ENCODE data around the gene BNC1.
A peak's percentile ranks its signal among the peaks of the same experiment; 100 is the strongest.
"Not testable (repeated sequence)": the region's sequence is repeated elsewhere in the genome, so short reads cannot be mapped to it uniquely, and the experiment has no call there.

BNC1 gene

DNA sequence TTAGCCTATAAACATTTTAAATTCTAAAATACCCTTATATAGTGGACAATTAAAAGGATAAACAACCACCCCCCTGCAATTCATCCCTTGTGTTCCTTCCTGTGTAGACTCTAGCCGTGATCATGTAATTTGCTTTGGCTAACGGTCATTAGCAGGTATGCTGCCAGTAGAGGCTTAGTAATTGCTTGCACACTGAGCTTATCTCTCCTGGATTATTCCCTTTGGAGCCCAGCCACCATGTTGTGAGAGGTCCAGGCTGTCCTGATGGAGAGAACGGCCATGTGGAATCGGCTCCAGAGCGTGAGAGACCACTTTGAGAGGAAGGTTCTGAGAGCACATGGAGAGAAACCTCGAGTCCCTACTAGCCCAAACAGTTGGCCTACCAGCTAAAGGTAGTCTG is 11.0 kb upstream of the BNC1 start:
- no peak for DNase-seq
- intact Hi-C loops (cut with DNase I): no loop called here

DNA sequence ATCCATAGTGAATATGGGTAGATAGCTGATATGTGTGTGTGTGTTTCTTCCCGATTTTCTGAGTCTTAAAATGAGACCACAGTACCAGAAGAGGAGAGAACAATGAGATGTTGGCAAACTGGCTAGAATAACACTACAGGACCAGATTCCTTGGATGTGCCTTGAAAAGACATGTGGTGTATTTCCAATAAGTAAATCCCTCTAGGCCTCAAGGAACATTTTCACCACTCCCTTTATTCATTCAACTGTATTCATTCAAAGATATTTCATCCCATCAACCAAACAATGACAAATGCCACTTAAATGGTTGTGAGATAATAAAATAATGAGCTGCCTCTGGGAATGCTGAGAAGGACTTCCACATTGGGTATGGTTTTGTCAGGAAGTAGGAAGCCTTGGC is 8.7 kb upstream of the BNC1 start:
- intact Hi-C loops (cut with DNase I): no loop called here
- no peak for DNase-seq

DNA sequence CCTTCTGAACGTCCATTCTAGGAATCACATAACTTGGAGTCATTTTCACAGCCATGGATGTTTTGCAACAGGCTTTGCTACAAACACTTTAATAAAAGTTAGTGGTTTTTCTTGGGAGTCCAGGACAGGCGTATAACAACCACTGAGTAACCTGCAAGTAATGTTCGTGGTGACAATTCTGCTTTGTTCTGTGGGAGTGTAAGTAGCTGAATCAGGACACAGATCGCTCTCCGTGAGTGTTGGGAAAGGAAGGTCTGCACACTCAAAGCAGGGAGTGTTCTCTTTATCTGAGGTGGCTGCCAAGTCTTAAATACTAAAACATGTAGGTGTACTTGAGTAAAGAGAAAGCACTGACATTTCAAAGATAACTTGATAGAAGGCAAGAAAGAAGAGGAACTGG is 7.9 kb upstream of the BNC1 start:
- intact Hi-C loops (cut with DNase I): no loop called here
- DNase-seq: no peak

DNA sequence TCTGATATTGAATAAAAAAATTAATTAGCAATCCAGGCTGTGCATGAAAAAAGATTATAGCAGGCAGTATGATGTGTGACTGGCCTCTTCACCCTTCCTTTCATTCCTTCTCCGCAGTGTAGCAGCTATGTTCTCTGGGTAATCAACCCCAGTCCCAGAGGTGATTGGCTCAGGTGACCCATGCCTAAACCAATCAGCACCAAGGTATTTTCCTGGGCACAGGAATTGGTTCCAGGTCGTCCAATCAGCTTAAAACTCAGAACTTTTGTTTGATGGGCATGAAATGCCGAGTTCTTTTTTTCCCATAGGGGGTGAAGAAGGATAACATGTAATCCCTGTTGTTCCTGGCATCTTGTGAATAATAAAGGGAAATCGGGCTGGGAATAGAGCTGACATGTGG is 5.8 kb upstream of the BNC1 start:
- intact Hi-C loops (cut with DNase I): no loop called here
- no peak for DNase-seq

DNA sequence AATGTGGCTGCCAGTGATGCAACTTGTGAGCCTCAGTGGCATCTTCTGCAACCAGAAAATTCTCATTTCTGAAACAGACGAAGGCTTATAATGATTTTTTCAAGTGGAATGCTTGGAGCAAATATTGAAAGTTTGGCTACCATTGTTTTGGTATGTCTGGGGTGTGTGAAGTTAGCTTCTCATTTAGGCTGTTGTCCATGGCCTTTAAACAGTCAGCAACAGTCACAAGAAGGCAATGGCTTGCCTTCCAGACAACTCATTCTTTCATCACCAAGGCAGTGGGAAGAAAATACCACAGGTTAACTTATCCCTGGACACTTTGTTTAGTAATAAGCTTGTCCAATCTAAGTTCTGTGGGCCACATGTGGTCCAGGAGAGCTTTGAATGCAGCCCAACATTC is 4.7 kb upstream of the BNC1 start:
- intact Hi-C loops (cut with DNase I): no loop called here
- DNase-seq: no peak

DNA sequence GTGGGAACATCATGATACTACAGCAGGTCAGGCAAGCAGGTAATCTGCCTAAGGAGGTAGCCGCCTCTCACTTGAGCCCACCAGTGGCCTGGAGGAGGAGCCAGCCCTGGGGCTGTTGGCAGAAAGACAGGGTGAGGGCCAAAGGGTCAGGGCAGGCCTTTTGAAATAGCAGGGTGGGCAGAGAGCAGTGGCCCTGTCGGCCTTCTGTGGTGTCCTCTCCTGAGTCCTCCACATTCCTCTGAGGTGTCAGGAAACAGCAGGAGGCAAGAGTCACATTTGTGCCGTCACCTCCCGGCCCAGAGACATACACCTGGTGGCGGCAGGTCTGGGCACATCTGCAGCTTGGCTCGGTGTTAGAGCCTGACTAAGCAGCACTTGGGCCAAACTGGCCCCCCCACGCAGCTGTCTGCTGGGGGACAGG is 3.9 kb upstream of the BNC1 start:
- DNase-seq: no peak
- intact Hi-C loops (cut with DNase I): no loop called here

DNA sequence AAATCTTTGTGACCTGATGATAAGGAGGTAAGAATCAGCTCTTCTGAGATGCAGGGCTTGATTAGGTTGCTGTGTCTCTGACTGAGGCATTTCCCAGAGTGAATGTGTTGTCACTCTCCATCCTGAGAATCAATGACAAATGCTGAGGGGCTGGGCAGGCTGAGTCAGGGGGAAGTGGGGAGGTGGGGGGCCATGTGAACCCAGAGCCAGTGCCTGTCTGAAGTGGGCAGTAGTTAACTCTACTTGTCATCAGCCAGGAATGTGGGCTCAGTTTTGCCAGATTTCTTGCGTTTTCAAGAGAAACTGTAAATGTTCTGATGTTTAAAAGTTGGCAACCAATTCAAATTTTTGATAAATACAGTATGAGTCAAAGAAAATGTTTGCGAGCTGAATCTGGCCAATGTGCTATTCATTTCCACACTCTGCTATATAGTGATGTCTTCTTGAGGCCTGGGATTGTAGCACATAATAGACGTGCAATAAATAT is 3.1 kb upstream of the BNC1 start:
- DNase-seq: no peak
- intact Hi-C loops (cut with DNase I): no loop called here

DNA sequence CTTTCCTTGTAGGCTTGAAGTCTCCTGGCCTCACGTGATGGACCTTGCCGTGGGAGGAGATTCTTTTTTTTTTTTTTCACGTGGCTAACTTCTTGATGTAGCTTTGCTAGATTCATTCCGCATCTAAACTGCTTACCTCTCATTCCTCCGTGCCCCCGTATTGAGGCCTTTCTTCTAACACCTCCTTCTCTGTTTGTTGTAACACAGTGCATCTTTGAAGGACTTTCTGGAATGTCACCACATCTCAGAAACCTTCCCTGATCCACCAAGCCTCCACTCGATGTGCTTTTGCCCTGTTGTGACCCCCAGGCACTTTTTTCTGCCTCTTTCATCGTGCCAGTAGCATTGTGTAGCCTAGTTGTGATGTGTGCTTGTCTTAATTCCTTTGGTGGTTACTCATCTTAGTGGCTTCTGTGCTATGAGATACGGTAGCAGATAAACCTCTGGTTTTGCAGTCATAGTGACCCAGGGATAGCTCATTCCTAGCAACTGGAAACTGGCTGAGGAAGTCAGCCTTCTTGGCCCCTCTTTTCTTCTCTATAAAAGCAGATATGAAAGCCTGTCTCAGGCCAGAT is 1.6 kb upstream of the BNC1 start:
- intact Hi-C loops (cut with DNase I): no loop called here
- no peak for DNase-seq

DNA sequence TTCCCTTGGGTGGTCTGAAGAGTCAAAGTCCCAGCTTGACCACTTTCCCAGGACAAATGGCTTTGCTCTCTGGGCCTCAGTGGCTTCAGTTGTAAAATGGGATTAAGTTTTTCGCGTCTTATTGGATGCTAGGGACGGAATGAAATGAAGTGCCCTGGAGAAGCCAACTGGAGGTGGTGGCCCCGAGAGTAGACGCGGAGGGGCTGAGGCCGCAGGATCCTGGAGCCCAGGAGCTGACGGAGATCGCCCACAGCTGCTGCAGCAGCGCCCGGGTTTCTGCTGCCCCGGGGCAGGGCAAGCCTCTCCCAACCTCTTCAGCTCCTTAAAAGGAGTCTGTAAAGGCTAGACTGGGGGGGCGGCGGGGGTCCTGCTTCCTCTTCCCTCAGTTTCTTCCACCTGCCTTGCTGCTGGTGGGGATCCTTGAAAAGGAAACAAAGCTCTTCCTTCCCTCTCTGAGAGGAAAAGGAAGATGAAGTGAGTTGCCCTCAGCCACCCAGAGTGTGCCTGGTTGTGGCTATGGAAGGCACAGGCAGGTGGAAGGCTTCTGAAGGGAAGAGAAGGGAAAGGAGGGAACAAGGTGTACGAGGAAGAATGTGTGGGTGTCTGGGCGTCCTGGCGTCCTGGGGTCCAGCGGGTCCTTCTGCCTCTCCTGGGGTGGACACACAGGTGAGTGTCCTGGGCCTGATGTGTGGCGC is 967 bp upstream of the BNC1 start:
- no peak for DNase-seq
- intact Hi-C loops (cut with DNase I): no loop called here

DNA sequence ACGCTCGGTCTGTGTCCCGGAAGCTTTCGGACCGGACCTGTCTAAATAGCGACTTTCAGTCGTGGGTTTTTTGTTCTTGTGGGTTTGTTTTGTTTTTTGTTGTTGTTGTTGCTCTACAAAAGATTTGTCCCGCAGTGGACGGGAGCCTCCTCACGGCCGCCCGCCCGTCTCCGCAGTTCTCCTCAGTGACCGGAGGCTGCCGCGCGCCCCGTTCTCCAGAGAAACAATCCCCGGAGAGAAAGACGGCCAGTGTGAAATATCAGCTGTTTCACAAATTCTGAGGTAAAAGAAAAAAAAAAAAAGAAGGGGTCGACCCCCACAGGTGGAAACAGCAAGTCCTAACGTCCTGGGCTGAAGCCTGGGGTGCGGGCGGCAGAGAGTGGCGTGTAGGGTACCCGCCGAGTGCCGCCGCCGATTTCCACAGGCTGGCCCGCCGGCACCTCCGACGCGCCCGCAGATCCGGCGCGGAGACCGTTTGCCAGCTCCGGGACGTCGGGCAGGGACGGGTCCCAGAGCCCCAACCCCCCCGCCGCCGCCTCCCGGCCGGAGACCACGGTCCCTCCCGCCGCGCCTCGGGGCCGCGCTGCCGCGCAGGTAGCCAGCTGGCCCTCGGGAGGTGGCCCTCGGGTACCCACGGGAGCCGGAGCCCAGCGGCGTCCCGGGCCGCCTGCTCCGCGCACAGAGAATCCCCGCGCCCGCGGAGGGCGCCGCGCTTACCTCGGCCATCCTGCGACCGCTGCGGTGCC is 478 bp downstream of the BNC1 start:
- intact Hi-C loops (cut with DNase I): no loop called here
- DNase-seq: peak in 1 of 10 donors; percentile 71

DNA sequence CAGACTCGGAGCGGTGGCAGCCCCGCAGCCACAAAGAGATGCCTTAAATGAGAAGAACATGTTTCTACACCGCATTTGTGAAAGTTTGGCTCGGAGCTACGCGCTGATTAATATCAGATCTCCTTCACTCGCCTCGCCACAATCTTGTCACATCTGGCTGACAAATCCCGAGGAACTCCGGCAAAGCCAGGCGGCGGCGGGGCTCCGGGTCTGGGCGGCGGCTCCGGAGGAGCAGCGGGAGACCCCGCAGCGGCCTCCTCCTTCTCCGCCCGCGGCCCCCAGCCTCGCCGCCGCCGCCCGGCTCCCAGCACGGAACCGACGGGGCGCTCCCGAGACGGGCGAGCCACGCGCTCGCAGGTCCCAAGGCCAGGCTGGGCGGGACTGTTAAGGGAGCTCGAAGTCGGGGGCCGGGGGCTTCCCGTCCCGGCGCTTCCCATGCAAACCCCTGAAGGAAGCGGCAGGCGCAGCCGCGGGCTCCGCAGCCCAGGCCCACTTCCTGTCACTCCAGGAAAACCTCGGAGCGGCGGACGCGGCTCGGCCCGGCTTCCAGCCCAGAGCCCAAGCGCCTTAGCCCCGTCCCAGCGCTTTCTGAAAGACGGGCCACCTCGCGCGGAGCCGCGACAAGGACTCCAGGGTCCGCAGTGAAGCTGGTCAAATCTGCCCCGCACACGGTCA is 1.2 kb downstream of the BNC1 start:
- peak in 1 of 10 donors; percentile 61 for DNase-seq
- intact Hi-C loops (cut with DNase I): no loop called here

DNA sequence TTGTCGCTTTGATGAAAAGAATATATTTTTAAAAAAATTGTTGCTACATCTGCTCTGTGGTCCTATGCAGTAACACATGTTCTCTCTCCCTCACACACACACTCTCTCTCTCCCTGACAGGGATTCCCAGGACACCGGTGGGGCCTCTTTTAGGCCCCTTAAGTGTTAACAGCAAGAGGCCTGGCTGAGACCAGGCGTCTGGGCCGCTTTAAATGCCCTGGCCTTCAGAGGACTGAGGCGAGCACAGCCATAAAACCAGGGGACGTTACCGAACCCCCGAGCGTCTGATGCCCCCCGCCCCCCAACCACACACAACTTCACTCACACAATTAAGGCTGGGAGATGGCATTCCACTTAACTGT is 1.7 kb downstream of the BNC1 start:
- no peak for DNase-seq
- intact Hi-C loops (cut with DNase I): no loop called here

DNA sequence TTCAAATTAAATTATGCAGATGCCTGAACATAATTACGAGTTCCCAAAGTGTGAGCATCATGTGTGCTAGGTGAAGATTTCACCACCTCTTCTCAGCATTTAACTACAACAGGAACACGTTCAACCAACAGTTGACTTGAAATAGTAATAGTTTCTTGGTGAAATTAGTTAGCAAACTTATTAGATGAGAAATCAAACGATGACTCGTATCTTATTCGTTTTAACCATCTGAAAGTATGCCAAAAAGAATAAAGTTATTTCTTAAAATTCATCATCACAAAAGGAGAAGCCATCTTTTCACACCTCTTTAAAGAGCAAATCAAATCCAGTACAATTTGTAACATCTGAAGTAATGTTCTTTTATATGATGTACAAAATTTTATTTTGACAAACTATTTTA is 2.3 kb downstream of the BNC1 start:
- intact Hi-C loops (cut with DNase I): no loop called here
- no peak for DNase-seq

DNA sequence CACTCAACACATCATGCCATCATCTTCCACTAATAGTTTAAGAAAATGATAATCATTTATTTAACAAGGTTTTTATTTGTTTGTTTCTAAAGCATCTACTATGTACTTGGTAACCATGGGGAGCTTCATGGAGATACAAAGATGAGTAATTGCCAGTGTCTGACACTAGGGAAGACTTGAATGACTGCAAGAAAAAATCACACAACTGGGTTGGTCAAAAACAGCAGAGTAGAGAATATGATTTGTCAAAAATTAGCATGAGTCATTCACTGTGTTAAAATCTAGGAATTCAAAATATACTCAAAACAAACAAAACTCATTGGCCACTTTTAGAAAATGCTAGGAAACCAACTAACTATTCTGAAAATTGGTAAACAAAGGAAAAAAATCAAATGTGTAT is 6.3 kb downstream of the BNC1 start:
- intact Hi-C loops (cut with DNase I): no loop called here

DNA sequence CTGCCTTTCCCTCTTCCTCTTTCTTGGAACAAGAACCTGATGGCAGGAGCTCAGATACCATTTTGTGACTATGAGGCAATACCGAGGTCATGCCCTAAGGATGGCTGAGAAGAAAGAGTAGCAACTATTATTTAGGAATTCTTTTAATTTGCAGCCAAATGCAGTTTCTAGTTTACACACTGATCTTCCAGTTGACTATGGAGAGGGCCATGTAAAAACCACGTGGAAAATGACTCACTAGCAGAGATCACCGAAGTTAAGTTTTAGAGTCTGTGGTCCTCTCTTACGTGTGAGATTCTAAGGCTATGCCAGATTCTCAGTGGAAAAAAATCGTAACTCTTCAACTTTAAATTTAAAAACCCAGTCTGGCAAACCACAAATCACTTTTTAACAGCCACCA is 7.8 kb downstream of the BNC1 start:
- intact Hi-C loops (cut with DNase I): no loop called here

More for the DNA sequence above, 6.3 kb downstream of the BNC1 start:
- DNase-seq: no peak

DNA sequence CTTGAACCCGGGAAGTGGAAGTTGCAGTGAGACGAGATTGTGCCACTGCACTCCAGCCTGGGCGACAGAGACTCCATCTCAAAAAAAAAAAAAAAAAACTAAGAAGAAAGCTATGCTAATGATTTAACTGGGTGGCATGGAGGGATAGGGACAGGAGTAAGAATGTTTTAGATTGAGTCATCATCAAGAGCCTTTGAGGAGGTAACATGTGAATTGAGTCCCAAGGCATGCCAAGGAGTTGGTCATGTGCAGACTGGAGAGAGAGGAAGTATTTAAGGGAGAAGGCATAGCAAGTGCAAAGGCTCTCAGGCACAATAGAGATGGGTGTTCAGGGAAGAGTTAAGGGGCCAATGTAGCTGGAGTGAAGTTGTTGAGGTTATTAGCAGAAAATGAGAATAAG is 9.1 kb downstream of the BNC1 start:
- no peak for DNase-seq
- intact Hi-C loops (cut with DNase I): no loop called here

More for the DNA sequence above, 7.8 kb downstream of the BNC1 start:
- DNase-seq: no peak

DNA sequence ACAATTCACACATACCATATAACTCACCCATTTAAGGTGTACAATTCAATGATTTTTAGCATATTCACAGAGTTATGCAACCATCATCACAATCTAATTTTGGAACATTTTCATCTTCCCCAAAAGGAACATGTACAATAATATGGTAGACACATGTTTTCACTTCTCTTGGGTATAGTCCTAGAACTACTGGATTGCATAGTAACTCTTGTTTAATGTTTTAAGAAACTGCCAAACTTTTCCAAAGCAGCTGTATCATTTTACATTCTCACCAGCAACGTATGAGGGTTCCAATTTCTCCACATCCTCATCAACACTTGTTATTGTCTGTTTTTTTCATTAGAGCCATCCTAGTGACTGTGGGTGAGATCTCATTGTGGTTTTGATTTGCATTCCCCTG is 14.3 kb downstream of the BNC1 start:
- DNase-seq: no peak
- intact Hi-C loops (cut with DNase I): no loop called here

DNA sequence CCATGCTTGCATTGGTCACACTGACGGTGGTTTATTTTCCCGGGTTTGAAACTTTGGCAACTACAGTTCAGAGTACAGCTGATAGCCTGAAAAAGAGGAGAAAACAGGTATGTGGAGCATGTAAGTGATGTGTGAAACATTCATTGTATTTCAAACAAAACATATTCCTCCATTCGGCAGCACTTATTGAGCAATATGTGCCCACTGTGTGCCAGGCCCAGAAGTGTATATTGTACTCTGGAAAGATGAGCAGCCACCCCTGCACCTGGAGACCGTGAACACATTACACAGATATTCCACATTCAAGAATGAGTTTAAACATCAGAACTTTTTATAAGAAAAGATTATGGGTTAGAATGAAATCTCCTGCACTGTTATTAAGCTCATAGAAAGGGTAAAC is 16.3 kb downstream of the BNC1 start:
- intact Hi-C loops (cut with DNase I): no loop called here
- no peak for DNase-seq

DNA sequence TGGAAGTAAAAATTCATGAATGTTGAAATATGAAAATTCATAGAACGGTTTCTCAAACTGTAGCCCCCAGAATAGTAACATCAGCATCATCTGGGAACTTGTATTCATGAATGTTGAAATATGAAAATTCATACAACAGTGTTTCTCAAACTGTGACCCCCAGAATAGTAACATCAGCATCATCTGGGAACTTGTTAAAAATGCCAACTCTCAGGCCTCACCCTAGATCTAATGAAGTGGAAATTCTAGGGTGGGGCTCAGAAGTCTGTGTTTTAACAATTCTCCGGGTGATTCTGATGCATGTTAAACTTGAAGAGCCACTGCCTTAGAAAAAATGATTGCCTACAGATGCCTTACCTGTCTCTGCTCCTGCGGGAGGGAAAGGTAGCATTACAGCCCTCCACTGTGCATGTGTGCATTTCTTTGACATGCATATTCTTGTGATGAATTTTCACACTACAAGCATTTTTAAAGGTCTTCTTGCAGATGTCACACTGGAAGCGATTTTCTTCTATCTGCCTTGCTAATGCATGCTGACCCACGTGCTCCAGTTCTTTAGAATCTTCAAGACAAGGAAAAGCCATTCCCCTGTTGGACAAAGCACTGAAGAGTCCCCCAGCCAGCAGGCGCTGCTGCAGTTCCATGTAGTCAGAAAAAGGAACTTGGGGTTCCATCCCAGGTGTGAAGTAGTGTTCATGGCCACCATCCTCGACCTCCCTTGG is 21.7 kb downstream of the BNC1 start:
- DNase-seq: no peak
- intact Hi-C loops (cut with DNase I): no loop called here

DNA sequence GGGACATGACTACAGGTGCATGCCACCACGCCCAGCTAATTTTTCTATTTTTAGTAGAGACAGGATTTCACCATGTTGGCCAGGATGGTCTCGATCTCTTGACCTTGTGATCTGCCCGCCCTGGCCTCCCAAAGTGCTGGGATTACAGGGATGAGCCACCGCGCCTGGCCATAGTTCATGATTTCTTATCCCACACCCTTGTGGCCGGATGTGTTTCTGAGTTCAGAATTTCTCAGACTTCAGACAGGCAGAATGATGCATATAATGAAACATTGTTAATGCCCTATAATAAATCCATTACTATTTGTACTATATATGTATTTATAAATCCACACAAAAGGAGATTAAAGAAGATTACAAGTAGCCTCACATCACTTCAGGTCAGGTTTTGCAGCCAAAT is 22.3 kb downstream of the BNC1 start:
- intact Hi-C loops (cut with DNase I): not testable (repeated sequence)

DNA sequence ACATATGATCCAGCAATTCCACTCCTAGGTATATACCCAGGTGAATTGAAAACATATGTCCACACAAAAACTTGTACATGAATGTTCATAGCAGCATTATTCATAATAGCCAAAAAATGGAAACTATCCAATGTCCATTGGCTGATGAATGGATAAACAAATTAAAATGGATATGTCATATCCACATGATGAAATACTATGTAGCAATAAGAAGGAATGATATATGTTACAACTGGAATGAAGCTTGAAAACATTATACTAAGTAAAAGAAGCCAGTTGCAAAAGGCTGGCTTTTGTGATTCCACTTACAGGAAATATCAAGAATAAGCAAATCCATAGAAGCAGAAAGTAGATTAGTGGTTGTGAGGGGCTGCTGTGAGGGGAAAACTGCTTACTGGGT is 33.7 kb downstream of the BNC1 start:
- DNase-seq: no peak
- intact Hi-C loops (cut with DNase I): no loop called here

More for the DNA sequence above, 22.3 kb downstream of the BNC1 start:
- DNase-seq: not testable (repeated sequence)
